K562 (cell line): ENCODE measurements around the gene TTC28. TPM values are rescaled to one million over a fixed set of nuclear protein-coding genes. Genes with fewer than 3 reads are reported as not detected.
A peak's percentile ranks its signal among the peaks of the same experiment; 100 is the strongest.

Experiments
- ATAC-seq: fragments of 200-7000 bp; cut with Tn5 transposase; 3 replicates; pipeline ENCODE4 v1.9.1; 2020; ENCODE audit warnings: moderate library complexity
- BruUV-seq: library from RNA; stranded (reverse); fragments of 400-500 nt; replicated peaks from 2 replicates; lab custom pipeline; 2021; lab: Mats Ljungman, UMichigan
- CTCF ChIA-PET: fragments of 300-600 bp; formaldehyde crosslinking; extraction: SDS; loops from one replicate; lab custom pipeline; 2021; ENCODE audit warnings: low intra/inter-chr PET ratio; lab: Yijun Ruan, JAX
- POLR2A ChIA-PET: fragments of 300-600, 350-650 bp; sonication (Branson Sonifier 250); formaldehyde crosslinking; extraction: SDS; loops from one replicate; lab custom pipeline; 2021; ENCODE audit warnings: antibody characterized with exemption, inconsistent platforms; lab: Yijun Ruan, JAX
- DNase-seq, 4 experiments: peaks; one replicate each; pipeline versions ENCODE4 v3.0.0 to v3.0.0-alpha.2; 2011 to 2018; ENCODE audit warnings: low spot score in 3 of 4, mixed read lengths in 3 of 4; ENCODE audit errors: extremely low read depth in 1 of 4
- FAIRE-seq: peaks from 2 replicates; lab custom pipeline; 2011; peaks lifted over from hg19 to GRCh38; lab: Jason Lieb, UNC
- H2AFZ ChIP-seq: 2 replicates; pipeline ENCODE4 v1.6.0; 2011; ENCODE audit warnings: low read depth, low read length, control low read depth, inconsistent platforms
- H3K27ac ChIP-seq: fragments of 200-600 bp; 3 replicates; pipeline ENCODE4 v1.8.0; 2011; ENCODE audit warnings: low read depth, mild to moderate bottlenecking, control low read depth, inconsistent platforms, low read length, moderate library complexity, mixed read lengths; ENCODE audit errors: extremely low read depth
- H3K27me3 ChIP-seq, 2 experiments: fragments of 300-600 bp in 1 of 2; 2 replicates in 1 of 2; 3 replicates in 1 of 2; pipeline versions ENCODE4 v1.6.0 to v1.8.0; 2011; ENCODE audit warnings: inconsistent platforms in 2 of 2, low read length in 2 of 2, mild to moderate bottlenecking in 1 of 2, mixed read lengths in 1 of 2, moderate library complexity in 1 of 2; ENCODE audit not compliant: control insufficient read depth in 2 of 2, insufficient read depth in 2 of 2
- H3K36me3 ChIP-seq: fragments of 300-600 bp; 3 replicates; pipeline ENCODE4 v1.8.0; 2011; ENCODE audit warnings: mild to moderate bottlenecking, low read length, inconsistent platforms; ENCODE audit not compliant: control insufficient read depth, insufficient read depth
- H3K4me1 ChIP-seq, 2 experiments: fragments of 200-600 bp in 1 of 2; replicated peaks in 1 of 2; 2 replicates in 1 of 2; 3 replicates in 1 of 2; pipeline versions ENCODE4 v1.5.1 to v1.8.0; 2011; ENCODE audit warnings: inconsistent platforms in 2 of 2, low read length in 2 of 2, mild to moderate bottlenecking in 1 of 2, mixed read lengths in 1 of 2, moderate library complexity in 1 of 2; ENCODE audit not compliant: control insufficient read depth in 2 of 2, insufficient read depth in 2 of 2
- H3K4me2 ChIP-seq: 2 replicates; pipeline ENCODE4 v1.6.1; 2011; ENCODE audit warnings: low read length, control low read depth, inconsistent platforms, mixed read lengths; ENCODE audit not compliant: insufficient read depth
- H3K4me3 ChIP-seq: fragments of 200-600 bp; sonication (generic), shearing (Covaris generic); 2 replicates; pipeline ENCODE4 v1.5.1; 2016; ENCODE audit warnings: control low read depth, inconsistent platforms
- H3K79me2 ChIP-seq: fragments of 200-600 bp; 3 replicates; pipeline ENCODE4 v1.8.0; 2011; ENCODE audit warnings: low read length, inconsistent platforms; ENCODE audit not compliant: control insufficient read depth, insufficient read depth
- H3K9ac ChIP-seq, 2 experiments: 2 replicates each; pipeline versions ENCODE4 v1.6.0 to v1.6.1; 2011; ENCODE audit warnings: low read depth in 2 of 2, low read length in 2 of 2, control low read depth in 1 of 2, inconsistent platforms in 1 of 2, mild to moderate bottlenecking in 1 of 2, mixed read lengths in 1 of 2; ENCODE audit not compliant: insufficient read depth in 1 of 2
- H3K9me1 ChIP-seq: one replicate; pipeline ENCODE4 v1.6.0; 2011; ENCODE audit warnings: inconsistent platforms, mild to moderate bottlenecking, low read length, moderate library complexity; ENCODE audit not compliant: control insufficient read depth, insufficient read depth
- H3K9me3 ChIP-seq: replicated peaks from 2 replicates; pipeline ENCODE4 v1.5.1; 2011; ENCODE audit warnings: low read depth, low read length, inconsistent platforms; ENCODE audit not compliant: control insufficient read depth, insufficient read depth
- H4K20me1 ChIP-seq: replicated peaks from 2 replicates; pipeline ENCODE4 v1.6.1; 2011; ENCODE audit warnings: low read length, inconsistent platforms, mixed read lengths; ENCODE audit not compliant: control insufficient read depth, insufficient read depth
- CBFA2T2 ChIP-seq: fragments of 450-650 bp; conservative IDR thresholded peaks from 2 replicates; pipeline ENCODE4 v1.6.1; 2017; ENCODE audit warnings: mild to moderate bottlenecking
- CXXC5 ChIP-seq: fragments of 250-450 bp; sonication (Bioruptor Pico); IDR thresholded peaks from 2 replicates; pipeline ENCODE4 v1.8.0; 2022; ENCODE audit warnings: inconsistent platforms, mild to moderate bottlenecking, moderate library complexity
- EZH2 ChIP-seq: IDR thresholded peaks from 2 replicates; pipeline ENCODE4 v1.6.1; 2012; ENCODE audit warnings: low read depth, mild to moderate bottlenecking, inconsistent platforms, low read length, borderline replicate concordance
- GABPB1 ChIP-seq: sonication (generic); formaldehyde crosslinking; IDR thresholded peaks from 2 replicates; pipeline ENCODE4 v1.8.0; 2022; ENCODE audit warnings: mild to moderate bottlenecking, missing genetic modification reagents
- MXD1 ChIP-seq: fragments of 250-450 bp; sonication (Bioruptor Pico); IDR thresholded peaks from 2 replicates; pipeline ENCODE4 v1.8.0; 2021; ENCODE audit warnings: borderline replicate concordance, mild to moderate bottlenecking, moderate library complexity; ENCODE audit not compliant: poor library complexity, severe bottlenecking
- RBM17 ChIP-seq: fragments of 200-400 bp; formaldehyde crosslinking; IDR thresholded peaks from 2 replicates; pipeline ENCODE4 v1.6.1; 2017; ENCODE audit warnings: low read depth, mild to moderate bottlenecking, low read length, borderline replicate concordance
- SPI1 ChIP-seq: IDR thresholded peaks from 2 replicates; pipeline ENCODE4 v1.6.1; 2011; ENCODE audit warnings: low read depth, low read length, control low read depth, borderline replicate concordance
- TOE1 ChIP-seq, 2 experiments: fragments of 450-650 bp in 1 of 2; sonication (generic) in 1 of 2; formaldehyde crosslinking in 1 of 2; IDR thresholded peaks; 2 replicates each; pipeline versions ENCODE4 v1.7.1 to v1.8.0; 2016 to 2022; ENCODE audit warnings: borderline replicate concordance in 2 of 2, mild to moderate bottlenecking in 2 of 2, antibody characterized with exemption in 1 of 2, inconsistent platforms in 1 of 2, low read depth in 1 of 2, missing genetic modification reagents in 1 of 2, moderate library complexity in 1 of 2
- TSC22D4 ChIP-seq: fragments of 450-650 bp; IDR thresholded peaks from 2 replicates; pipeline ENCODE4 v1.6.1; 2016; ENCODE audit warnings: missing genetic modification characterization, missing biosample characterization, control low read depth
- ZNF740 ChIP-seq, 3 experiments: fragments of 200-800 bp in 1 of 3; sonication (Bioruptor generic) in 1 of 3; sonication (generic) in 1 of 3; formaldehyde crosslinking in 1 of 3; IDR thresholded peaks; 2 replicates each; pipeline versions ENCODE4 v1.6.1 to v1.8.0; 2016 to 2022; ENCODE audit warnings: mild to moderate bottlenecking in 2 of 3, missing compliant biosample characterization in 2 of 3, missing genetic modification characterization in 2 of 3, missing genetic modification reagents in 1 of 3
- ZNF75A ChIP-seq: fragments of 450-650 bp; formaldehyde crosslinking; IDR thresholded peaks from 2 replicates; pipeline ENCODE4 v1.4.0; 2020; ENCODE audit warnings: mild to moderate bottlenecking
- WGBS: fragments of 100-300 bp; shearing (Covaris generic); methylation state at CpG from one replicate; pipeline ENCODE4 v1.1.6; 2016; ENCODE audit warnings: low coverage, mixed read lengths; ENCODE audit not compliant: insufficient coverage; ENCODE audit errors: missing lambda C conversion rate; 5-methylcytosine and 5-hydroxymethylcytosine counted together
- in situ Hi-C: fragments of 300-500 bp; cut with MboI; formaldehyde crosslinking; loops from 4 replicates; pipeline ENCODE4 v1.15.0; 2018; ENCODE audit warnings: inconsistent platforms, mixed read lengths
- intact Hi-C: fragments of 100-400 bp; cut with micrococcal nuclease; formaldehyde crosslinking; loops from 2 replicates; pipeline ENCODE4 v1.14.2; 2022
- polyA plus RNA-seq, 8 experiments: library from polyadenylated mRNA; depleted of rRNA in 4 of 8; stranded (reverse) in 5 of 8; unstranded in 3 of 8; fragments of >200 nt; fragmentation: Nextera tagmentation in 2 of 8; fragmentation: Illumina TruSeq in 1 of 8; extraction: Ambion mirVana in 2 of 8; extraction: Trizol in 1 of 8; gene quantifications; 2 replicates each; pipeline versions ENCODE4 v1.2.1 to v1.2.3, GENCODE V29; 2011 to 2014; ENCODE audit warnings: inconsistent platforms in 1 of 8, missing spikeins in 1 of 8
- total RNA-seq, 7 experiments: library from RNA; depleted of rRNA in 6 of 7; stranded (reverse); fragments of >200 nt in 6 of 7; fragmentation: Illumina TruSeq in 2 of 7; extraction: Trizol in 2 of 7; gene quantifications; 2 replicates each; pipeline versions ENCODE4 v1.2.1 to v1.2.3, GENCODE V29; 2011 to 2021; ENCODE audit warnings: low replicate concordance in 1 of 7

The TTC28 gene
- total and polyA plus RNA-seq, 9 of the 15 experiments (the other 6 are each of a cell fraction or from before 2014, with no cell fraction given) = 0.22 to 10.7 (median 3.1) TPM

- H3K36me3 ChIP-seq = no peaks in the 10 kb centered on the region
- intact Hi-C loops (loop anchor here (10.0 kb wide), 2 partner anchors 66 to 636 kb away; partner anchors contain the start of gene TTC28), in situ Hi-C loops (no loop called here)
- ChIA-PET CTCF (no interaction called here), POLR2A (interaction anchor here (0.7 kb wide), 1 partner anchor 476 kb away, joined by 3 read pairs; no protein-coding TSS in a partner anchor)
- DNase-seq (no peak), FAIRE-seq (no peak), ATAC-seq (peak; percentile 37; the same call in 2 of the 3 replicates)
- H2AFZ ChIP-seq = no peak overlapping the region
- H3K9me1 ChIP-seq = no peaks in the 10 kb centered on the region
- no peaks in the 10 kb centered on the region; the same call in 2 of the 3 replicates for H3K79me2 ChIP-seq
- no peak overlapping the region for H3K27ac ChIP-seq
- H3K9me3 ChIP-seq = no peaks in the 10 kb centered on the region
- TF ChIP-seq MXD1 (CRISPR knock-in tag) = no peak
- TF ChIP-seq SPI1 = peak; percentile 61; the same call in 1 of the 2 replicates
- H3K4me2 ChIP-seq = no peak overlapping the region
- no peaks in the 10 kb centered on the region for H4K20me1 ChIP-seq
- no TSS peak for BruUV-seq
- no peaks in the 10 kb centered on the region for H3K27me3 ChIP-seq
- H3K4me1 ChIP-seq = peaks cover 0 to 20% of the 10 kb centered on the region in 2 experiments; a peak in 3 of 5 replicates
- WGBS = 76% methylated on average over 2 of the region's 2 CpGs
- no peak overlapping the region; a peak in 1 of 4 replicates for H3K9ac ChIP-seq
- no peak overlapping the region for H3K4me3 ChIP-seq
Measured at GRCh38 chr22:28608546-28608945, 71.1 kb downstream of the TTC28 start.

GRCh38 chr22:28607795-28608194 is 71.8 kb downstream of the TTC28 start:
- Histone ChIP-seq H3K36me3 (no peaks in the 10 kb centered on the region), H3K4me1 (peaks cover 0 to 20% of the 10 kb centered on the region in 2 experiments; a peak in 3 of 5 replicates), H3K9me3 (no peaks in the 10 kb centered on the region), H3K79me2 (no peaks in the 10 kb centered on the region; the same call in 2 of the 3 replicates), H4K20me1 (no peaks in the 10 kb centered on the region), H3K9ac (no peak overlapping the region), H3K9me1 (no peaks in the 10 kb centered on the region), H3K4me2 (no peak overlapping the region), H2AFZ (no peak overlapping the region), H3K4me3 (no peak overlapping the region), H3K27ac (no peak overlapping the region), H3K27me3 (no peaks in the 10 kb centered on the region)
- CTCF ChIA-PET = no interaction called here
- in situ Hi-C loops = no loop called here
- no TSS peak for BruUV-seq
- FAIRE-seq (no peak), DNase-seq (no peak), ATAC-seq (no peak)
- POLR2A ChIA-PET = interaction anchor here (0.7 to 1.3 kb wide), 2 partner anchors 274 to 477 kb away, joined by 3 to 5 read pairs; no protein-coding TSS in a partner anchor
- intact Hi-C loops = loop anchor here (10.0 kb wide), 2 partner anchors 67 to 637 kb away; partner anchors contain the start of gene TTC28
- TF ChIP-seq CXXC5 (CRISPR knock-in tag) (no peak), TOE1 (IDR thresholded peaks at IDR 0.05; ENCODE audit: borderline replicate concordance) (no peak), TOE1 (CRISPR knock-in tag; IDR thresholded peaks at IDR 0.05; ENCODE audit: borderline replicate concordance, low read depth) (no peak), ZNF740 (CRISPR knock-in tag; IDR thresholded peaks at IDR 0.05) (no peak), ZNF740 (tag; IDR thresholded peaks at IDR 0.05) (no peak), GABPB1 (CRISPR knock-in tag) (no peak), EZH2 (no peak), TSC22D4 (tag) (no peak), CBFA2T2 (no peak), RBM17 (no peak), ZNF75A (no peak)
